ENCODE data around the gene LGALS8. TPM values are rescaled to one million over a fixed set of nuclear protein-coding genes. Genes with fewer than 3 reads are reported as not detected.

Gene LGALS8
- total RNA-seq, 2 donors from 2014 or later: 11.4 to 15.0 TPM

- H3K36me3 ChIP-seq (ENCODE audit: control insufficient read depth, insufficient read depth, low read length): peaks cover 26% of the 10 kb centered on the region
- no peak for DNase-seq
- Mint-ChIP-seq H3K27me3 (ENCODE audit: insufficient read depth) (no peaks in the 10 kb centered on the region), H3K4me3 (no peak overlapping the region), H3K9me3 (no peaks in the 10 kb centered on the region), H3K36me3 (ENCODE audit: low read depth) (peaks cover 43% of the 10 kb centered on the region), H3K4me1 (peaks cover 16% of the 10 kb centered on the region), H3K27ac (no peak overlapping the region)
- no peak overlapping the region for H3K9ac ChIP-seq (ENCODE audit: extremely low read depth, low read length, poor library complexity, severe bottlenecking)
- no peaks in the 10 kb centered on the region for H3K9me3 ChIP-seq (ENCODE audit: control insufficient read depth, low read length)
- no peak overlapping the region for H3K27ac ChIP-seq (ENCODE audit: low read depth, low read length)
- H3K4me1 ChIP-seq (ENCODE audit: control insufficient read depth, insufficient read depth, low read length): peaks cover 8% of the 10 kb centered on the region
- H3K4me3 ChIP-seq (ENCODE audit: low read length): no peak overlapping the region
- TF ChIP-seq CTCF (conservative IDR thresholded peaks at IDR 0.05): no peak
- no peaks in the 10 kb centered on the region for H3K27me3 ChIP-seq (ENCODE audit: control insufficient read depth, insufficient read depth, low read length, poor library complexity, severe bottlenecking)
Observed at GRCh38 chr1:236602171-236602570, 78.4 kb downstream of the LGALS8 start.

Other genes with a start within 250 kb of the LGALS8 start
- gene ERO1B, start 242.0 kb upstream of the LGALS8 start, total RNA-seq: 1 to 10 TPM; 4.9 to 5.6 TPM
- 1 to 10 TPM; 5.0 to 5.5 TPM for gene EDARADD, start 129.7 kb upstream of the LGALS8 start, total RNA-seq
- gene HEATR1, start 80.5 kb downstream of the LGALS8 start, total RNA-seq: 10 to 100 TPM; 51.8 to 65.4 TPM
- 1 to 10 TPM in 1 of 2 donors, under 1 TPM in 1; 0.79 to 2.2 TPM for gene ACTN2, start 162.5 kb downstream of the LGALS8 start, total RNA-seq